ENCODE results near the gene TMEM171.

TMEM171 gene, protein sequence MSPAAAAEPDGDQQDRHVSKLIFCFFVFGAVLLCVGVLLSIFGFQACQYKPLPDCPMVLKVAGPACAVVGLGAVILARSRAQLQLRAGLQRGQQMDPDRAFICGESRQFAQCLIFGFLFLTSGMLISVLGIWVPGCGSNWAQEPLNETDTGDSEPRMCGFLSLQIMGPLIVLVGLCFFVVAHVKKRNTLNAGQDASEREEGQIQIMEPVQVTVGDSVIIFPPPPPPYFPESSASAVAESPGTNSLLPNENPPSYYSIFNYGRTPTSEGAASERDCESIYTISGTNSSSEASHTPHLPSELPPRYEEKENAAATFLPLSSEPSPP

DNA sequence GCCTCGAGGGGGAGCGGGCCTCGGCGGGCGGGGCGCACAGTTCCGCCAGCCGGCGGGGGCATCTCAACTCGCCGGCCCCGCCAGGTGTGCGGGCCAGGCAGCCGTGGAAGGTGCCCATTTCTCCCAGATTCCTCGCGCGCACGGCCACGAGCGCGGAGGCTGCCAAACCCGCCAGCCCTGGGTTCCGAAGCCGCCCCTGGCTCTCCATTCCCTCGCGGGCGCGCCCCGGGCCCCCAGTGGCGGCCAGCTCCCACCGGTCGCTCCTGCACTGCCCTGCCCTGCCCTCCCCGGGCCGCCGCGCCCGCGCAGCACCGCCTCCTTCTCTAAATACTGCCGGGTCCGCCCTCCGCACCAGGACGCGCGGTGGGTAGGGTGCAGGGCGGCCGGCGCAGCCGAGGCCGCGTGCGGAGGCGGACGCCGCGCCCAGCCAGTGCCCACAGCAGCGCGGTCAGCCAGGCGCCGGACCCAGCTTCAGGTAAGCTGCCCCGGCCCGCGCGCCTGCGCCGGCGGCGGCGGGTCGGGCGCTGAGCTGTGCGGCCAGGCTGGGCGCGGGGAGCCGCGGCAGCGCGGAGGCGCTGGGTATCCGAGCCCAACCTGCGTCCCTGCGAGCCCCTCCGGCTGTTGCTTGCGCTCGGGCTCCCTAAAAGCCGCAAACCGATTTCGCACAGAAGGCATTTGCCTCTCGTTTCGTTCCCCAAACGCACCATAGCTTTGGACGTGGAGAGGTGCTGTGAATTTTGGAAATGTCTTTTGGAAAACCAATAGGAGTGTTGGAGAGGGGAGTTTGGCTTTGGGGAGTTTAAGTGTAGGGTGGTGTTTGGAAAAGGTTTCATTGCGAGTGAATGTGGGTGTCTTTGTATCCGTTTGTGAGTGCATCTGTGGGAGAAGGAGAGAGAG is at the start of gene TMEM171:
Gene TMEM171 (plus strand): TSS at position 354 of the 897 bp plus-strand sequence. CDS start 2,799 bp downstream, outside the sequence.
- H3K36me3 ChIP-seq (ENCODE audit: control insufficient read depth, insufficient read depth, low read length), result no peaks in the 10 kb centered on the region
- peaks cover 2% of the 10 kb centered on the region for H3K4me1 ChIP-seq (ENCODE audit: control insufficient read depth, insufficient read depth, low read length)
- H3K27me3 ChIP-seq (ENCODE audit: control insufficient read depth, insufficient read depth, low read length), result peaks cover 59% of the 10 kb centered on the region
- no peaks in the 10 kb centered on the region for H3K9me3 ChIP-seq (ENCODE audit: control insufficient read depth, insufficient read depth, low read length)
- peak within 1 kb of the TSS; percentile 41 for H3K9ac ChIP-seq (ENCODE audit: low read depth, low read length)
- H3K4me3 ChIP-seq (ENCODE audit: low read depth, low read length), result peak within 1 kb of the TSS; percentile 71

DNA sequence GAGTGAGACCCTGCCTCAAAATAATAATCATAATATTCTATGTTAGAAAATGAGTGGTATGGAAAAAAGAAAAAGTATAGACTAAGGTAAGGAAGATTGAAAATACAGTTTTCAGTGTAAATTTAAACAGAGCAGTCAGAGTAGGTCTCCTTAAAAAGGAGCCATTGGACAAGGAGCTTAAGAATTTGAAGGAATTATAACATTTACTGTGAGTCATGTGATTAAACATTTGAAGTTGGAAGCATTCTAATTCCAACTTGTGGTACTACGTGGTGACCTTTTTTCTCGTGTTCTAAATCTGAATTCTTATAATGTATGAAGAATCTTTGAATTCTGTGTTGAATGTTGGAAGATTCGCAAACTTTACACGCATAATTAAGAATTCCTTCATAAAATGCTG is 39.3 kb upstream of the TMEM171 start:
- H3K9ac ChIP-seq (ENCODE audit: low read depth, low read length), result no peak overlapping the region
- H3K27me3 ChIP-seq (ENCODE audit: control insufficient read depth, insufficient read depth, low read length), result no peaks in the 10 kb centered on the region
- no peaks in the 10 kb centered on the region for H3K4me1 ChIP-seq (ENCODE audit: control insufficient read depth, insufficient read depth, low read length)
- no peaks in the 10 kb centered on the region for H3K9me3 ChIP-seq (ENCODE audit: control insufficient read depth, insufficient read depth, low read length)
- H3K4me3 ChIP-seq (ENCODE audit: low read depth, low read length), result no peak overlapping the region
- H3K36me3 ChIP-seq (ENCODE audit: control insufficient read depth, insufficient read depth, low read length), result no peaks in the 10 kb centered on the region

DNA sequence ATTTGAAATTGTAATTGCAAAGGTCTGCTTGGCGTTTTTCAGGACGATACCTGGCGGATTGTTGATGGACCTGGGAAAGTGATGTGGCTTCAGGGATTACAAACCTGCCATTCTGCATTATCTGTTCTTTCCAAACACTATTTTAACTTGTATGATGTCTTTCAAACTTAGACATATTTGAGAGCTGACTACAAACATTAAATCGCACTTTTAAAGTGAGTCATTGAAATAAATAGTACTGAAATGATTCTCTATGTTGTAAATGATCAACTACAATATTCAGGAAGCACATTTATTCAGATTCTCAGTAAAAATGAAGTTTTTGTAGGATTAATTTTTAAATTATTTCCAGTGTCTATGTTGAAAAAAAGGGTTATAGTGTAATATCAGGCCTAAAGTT is 32.3 kb upstream of the TMEM171 start:
- Histone ChIP-seq H3K9ac (ENCODE audit: low read depth, low read length) (no peak overlapping the region), H3K9me3 (ENCODE audit: control insufficient read depth, insufficient read depth, low read length) (no peaks in the 10 kb centered on the region), H3K4me3 (ENCODE audit: low read depth, low read length) (no peak overlapping the region), H3K27me3 (ENCODE audit: control insufficient read depth, insufficient read depth, low read length) (no peaks in the 10 kb centered on the region), H3K4me1 (ENCODE audit: control insufficient read depth, insufficient read depth, low read length) (no peaks in the 10 kb centered on the region), H3K36me3 (ENCODE audit: control insufficient read depth, insufficient read depth, low read length) (no peaks in the 10 kb centered on the region)

DNA sequence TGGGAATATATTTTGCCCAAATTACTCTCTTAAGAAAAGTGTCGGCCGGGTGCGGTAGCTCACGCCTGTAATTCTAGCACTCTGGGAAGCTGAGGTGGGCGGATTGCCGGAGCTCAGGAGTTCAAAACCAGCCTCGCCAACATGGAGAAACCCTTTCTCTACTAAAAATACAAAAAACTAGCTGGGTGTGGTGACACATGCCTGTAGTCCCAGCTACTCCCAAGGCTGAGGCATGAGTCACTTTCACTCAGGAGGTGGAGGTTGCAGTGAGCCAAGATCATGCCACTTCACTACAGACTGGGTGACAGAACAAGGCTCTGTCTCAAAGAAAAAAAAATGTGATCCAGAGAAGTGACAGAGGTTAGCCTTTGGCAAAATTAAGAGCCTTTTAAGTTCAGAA is 26.4 kb upstream of the TMEM171 start:
- H3K4me3 ChIP-seq (ENCODE audit: low read depth, low read length), result no peak overlapping the region
- H3K27me3 ChIP-seq (ENCODE audit: control insufficient read depth, insufficient read depth, low read length), result no peaks in the 10 kb centered on the region
- H3K36me3 ChIP-seq (ENCODE audit: control insufficient read depth, insufficient read depth, low read length), result no peaks in the 10 kb centered on the region
- H3K4me1 ChIP-seq (ENCODE audit: control insufficient read depth, insufficient read depth, low read length), result no peaks in the 10 kb centered on the region
- no peak overlapping the region for H3K9ac ChIP-seq (ENCODE audit: low read depth, low read length)
- no peaks in the 10 kb centered on the region for H3K9me3 ChIP-seq (ENCODE audit: control insufficient read depth, insufficient read depth, low read length)

DNA sequence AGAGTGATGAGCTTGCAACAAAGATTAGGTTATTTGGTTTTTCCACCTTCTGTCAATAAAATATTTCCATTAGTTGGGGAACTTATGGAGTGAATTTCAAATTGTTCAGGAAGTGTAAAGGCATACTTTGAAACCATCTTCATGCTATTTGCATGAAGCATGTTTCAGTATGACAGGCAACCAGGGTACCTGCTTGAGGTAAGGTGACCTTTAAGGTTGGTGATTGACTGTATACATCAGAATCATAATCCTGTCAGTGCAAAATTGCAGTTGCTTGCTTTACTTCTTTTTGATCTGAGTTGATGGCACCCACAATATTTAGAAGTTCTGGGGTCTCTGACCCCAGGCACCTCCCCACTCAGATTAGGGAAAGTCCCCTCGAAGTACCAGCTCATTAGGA is 26.0 kb upstream of the TMEM171 start:
- H3K4me1 ChIP-seq (ENCODE audit: control insufficient read depth, insufficient read depth, low read length), result no peaks in the 10 kb centered on the region

DNA sequence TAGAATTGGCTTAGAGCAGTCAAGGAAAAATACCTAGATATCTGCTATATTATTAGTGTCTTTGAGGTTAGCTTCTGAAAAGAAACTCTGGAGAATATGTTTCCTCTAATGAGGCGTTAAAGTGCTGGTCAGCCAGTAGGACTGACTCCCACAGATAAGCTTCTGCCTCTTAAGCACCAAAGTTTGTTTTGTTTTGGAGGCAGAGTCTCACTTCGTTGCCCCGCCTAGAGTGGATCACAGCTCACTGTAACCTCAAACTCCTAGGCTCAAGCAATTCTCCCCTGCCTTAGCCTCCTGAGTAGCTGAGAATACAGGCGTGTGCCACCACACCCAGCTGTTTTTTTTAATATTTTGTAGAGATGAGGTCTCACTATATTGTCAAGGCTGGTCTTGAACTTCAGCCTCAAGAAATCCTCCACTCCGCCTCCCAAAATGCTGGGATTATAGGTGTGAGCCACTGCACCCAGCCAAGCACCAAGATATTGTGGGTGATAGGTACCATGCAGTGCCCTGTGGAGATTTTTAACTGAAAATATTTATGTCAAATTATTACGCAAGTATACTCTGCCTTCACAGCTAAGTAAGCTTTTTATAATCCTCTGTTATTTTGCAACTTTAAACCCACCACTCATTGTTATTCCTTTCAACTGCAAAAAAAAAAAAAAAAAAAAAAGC is 24.7 kb upstream of the TMEM171 start:
- Histone ChIP-seq H3K27me3 (ENCODE audit: control insufficient read depth, insufficient read depth, low read length) (no peaks in the 10 kb centered on the region), H3K36me3 (ENCODE audit: control insufficient read depth, insufficient read depth, low read length) (no peaks in the 10 kb centered on the region), H3K4me1 (ENCODE audit: control insufficient read depth, insufficient read depth, low read length) (no peaks in the 10 kb centered on the region), H3K9ac (ENCODE audit: low read depth, low read length) (no peak overlapping the region), H3K4me3 (ENCODE audit: low read depth, low read length) (no peak overlapping the region), H3K9me3 (ENCODE audit: control insufficient read depth, insufficient read depth, low read length) (no peaks in the 10 kb centered on the region)

More for the DNA sequence above, 26.0 kb upstream of the TMEM171 start:
- no peak overlapping the region for H3K4me3 ChIP-seq (ENCODE audit: low read depth, low read length)
- H3K9me3 ChIP-seq (ENCODE audit: control insufficient read depth, insufficient read depth, low read length), result no peaks in the 10 kb centered on the region
- no peaks in the 10 kb centered on the region for H3K27me3 ChIP-seq (ENCODE audit: control insufficient read depth, insufficient read depth, low read length)
- no peak overlapping the region for H3K9ac ChIP-seq (ENCODE audit: low read depth, low read length)
- no peaks in the 10 kb centered on the region for H3K36me3 ChIP-seq (ENCODE audit: control insufficient read depth, insufficient read depth, low read length)

DNA sequence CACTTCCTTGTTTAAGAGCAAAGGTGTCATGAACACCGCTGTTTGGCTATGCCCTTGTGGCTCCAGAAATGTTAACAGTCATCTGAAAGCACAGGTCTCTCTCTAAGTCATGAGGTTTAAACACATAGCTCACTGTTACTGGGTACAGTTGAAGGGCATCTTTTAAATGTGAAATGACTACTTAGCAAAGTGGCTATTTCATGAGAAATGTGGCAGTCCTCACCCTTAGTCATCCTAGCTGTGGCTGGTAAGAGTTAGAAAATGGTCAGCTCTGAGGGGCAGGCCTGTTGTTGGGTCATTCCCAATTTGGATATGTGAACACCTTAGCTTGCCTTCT is 24.2 kb upstream of the TMEM171 start:
- Histone ChIP-seq H3K4me1 (ENCODE audit: control insufficient read depth, insufficient read depth, low read length) (no peaks in the 10 kb centered on the region), H3K27me3 (ENCODE audit: control insufficient read depth, insufficient read depth, low read length) (no peaks in the 10 kb centered on the region), H3K9me3 (ENCODE audit: control insufficient read depth, insufficient read depth, low read length) (no peaks in the 10 kb centered on the region), H3K36me3 (ENCODE audit: control insufficient read depth, insufficient read depth, low read length) (no peaks in the 10 kb centered on the region), H3K9ac (ENCODE audit: low read depth, low read length) (no peak overlapping the region), H3K4me3 (ENCODE audit: low read depth, low read length) (no peak overlapping the region)

DNA sequence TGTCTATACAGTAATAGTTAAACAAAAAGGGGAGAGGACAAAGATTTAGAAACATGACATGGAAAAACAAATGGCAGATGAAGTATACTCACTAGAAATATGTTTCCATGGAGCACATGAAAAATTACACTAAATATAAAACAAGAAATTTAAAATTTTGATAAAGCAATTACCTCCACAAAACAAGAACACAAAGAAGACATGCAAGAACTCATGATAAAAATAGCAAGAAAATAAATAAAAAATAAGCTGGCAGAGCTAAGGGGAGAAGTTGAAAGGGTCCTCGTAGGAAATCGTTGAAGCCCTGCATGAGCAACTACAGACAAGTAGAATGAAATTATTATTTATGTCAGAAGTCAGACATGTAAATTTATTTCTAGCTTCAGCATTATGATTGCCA is 22.6 kb upstream of the TMEM171 start:
- Histone ChIP-seq H3K9me3 (ENCODE audit: control insufficient read depth, insufficient read depth, low read length) (no peaks in the 10 kb centered on the region), H3K4me1 (ENCODE audit: control insufficient read depth, insufficient read depth, low read length) (no peaks in the 10 kb centered on the region), H3K27me3 (ENCODE audit: control insufficient read depth, insufficient read depth, low read length) (no peaks in the 10 kb centered on the region)

DNA sequence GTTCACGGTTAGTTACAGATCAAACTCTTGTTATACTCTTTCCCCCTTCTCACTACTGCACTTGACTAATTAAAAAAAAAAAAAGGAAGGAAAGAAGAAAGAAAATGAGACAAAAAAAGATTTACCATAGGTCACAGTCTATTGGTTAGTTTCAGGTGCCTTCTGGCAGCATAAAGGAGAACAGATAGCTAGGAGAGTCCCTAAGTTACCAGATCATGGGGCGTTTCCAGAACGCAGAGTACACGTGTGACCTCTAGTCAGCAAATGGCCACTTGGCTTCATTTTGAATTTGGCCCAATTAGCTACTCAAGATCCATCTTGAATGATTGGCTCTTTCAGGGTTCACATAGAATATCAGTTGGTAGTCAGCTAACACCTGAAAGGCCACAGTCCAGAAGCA is 20.3 kb upstream of the TMEM171 start:
- H3K4me1 ChIP-seq (ENCODE audit: control insufficient read depth, insufficient read depth, low read length), result no peaks in the 10 kb centered on the region
- no peak overlapping the region for H3K4me3 ChIP-seq (ENCODE audit: low read depth, low read length)
- H3K36me3 ChIP-seq (ENCODE audit: control insufficient read depth, insufficient read depth, low read length), result no peaks in the 10 kb centered on the region
- no peaks in the 10 kb centered on the region for H3K9me3 ChIP-seq (ENCODE audit: control insufficient read depth, insufficient read depth, low read length)
- H3K27me3 ChIP-seq (ENCODE audit: control insufficient read depth, insufficient read depth, low read length), result no peaks in the 10 kb centered on the region
- H3K9ac ChIP-seq (ENCODE audit: low read depth, low read length), result no peak overlapping the region

More for the DNA sequence above, 22.6 kb upstream of the TMEM171 start:
- no peak overlapping the region for H3K9ac ChIP-seq (ENCODE audit: low read depth, low read length)
- no peaks in the 10 kb centered on the region for H3K36me3 ChIP-seq (ENCODE audit: control insufficient read depth, insufficient read depth, low read length)
- H3K4me3 ChIP-seq (ENCODE audit: low read depth, low read length), result no peak overlapping the region

DNA sequence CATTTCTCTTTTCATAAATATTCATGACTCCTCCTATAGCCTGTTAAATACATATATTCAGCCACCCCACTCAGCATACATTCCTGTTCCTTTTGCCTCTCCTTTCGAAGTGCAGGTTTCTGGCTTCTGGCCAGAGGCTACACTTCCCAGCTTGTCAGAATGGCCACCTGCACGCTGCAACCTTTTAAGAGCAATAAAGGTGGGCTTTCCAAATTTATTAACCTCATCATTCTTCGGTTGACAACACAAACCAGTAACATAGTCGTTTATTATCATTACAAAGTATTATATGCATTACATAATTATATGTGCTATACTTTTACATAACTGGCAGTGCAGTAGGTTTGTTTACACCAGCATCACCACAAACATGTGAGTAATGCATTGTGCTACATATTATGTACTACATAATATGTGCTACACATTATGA is 16.5 kb upstream of the TMEM171 start:
- H3K4me1 ChIP-seq (ENCODE audit: control insufficient read depth, insufficient read depth, low read length), result no peaks in the 10 kb centered on the region
- no peaks in the 10 kb centered on the region for H3K27me3 ChIP-seq (ENCODE audit: control insufficient read depth, insufficient read depth, low read length)
- H3K9me3 ChIP-seq (ENCODE audit: control insufficient read depth, insufficient read depth, low read length), result peaks cover 2% of the 10 kb centered on the region
- H3K9ac ChIP-seq (ENCODE audit: low read depth, low read length), result no peak overlapping the region
- no peak overlapping the region for H3K4me3 ChIP-seq (ENCODE audit: low read depth, low read length)
- H3K36me3 ChIP-seq (ENCODE audit: control insufficient read depth, insufficient read depth, low read length), result no peaks in the 10 kb centered on the region

DNA sequence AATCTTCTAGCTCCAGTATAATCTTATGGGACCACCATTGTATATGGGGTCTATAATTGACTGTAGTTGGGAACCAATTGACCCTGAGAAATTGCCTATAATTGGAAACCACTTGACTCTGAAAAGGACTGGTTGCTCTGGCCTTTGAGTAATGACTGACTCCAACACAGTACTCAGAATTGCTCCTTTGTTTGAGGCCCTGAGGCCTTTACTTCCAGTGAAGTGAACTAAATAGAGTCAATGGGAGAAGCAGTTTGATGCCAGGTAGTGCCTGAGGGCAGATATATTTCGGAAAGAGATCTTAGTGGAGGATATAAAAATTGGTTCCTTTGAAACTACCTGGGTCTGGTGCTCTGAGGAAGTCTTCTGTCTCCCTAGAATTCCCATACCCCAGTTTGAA is 16.0 kb upstream of the TMEM171 start:
- Histone ChIP-seq H3K4me3 (ENCODE audit: low read depth, low read length) (no peak overlapping the region), H3K9me3 (ENCODE audit: control insufficient read depth, insufficient read depth, low read length) (peaks cover 2% of the 10 kb centered on the region), H3K27me3 (ENCODE audit: control insufficient read depth, insufficient read depth, low read length) (no peaks in the 10 kb centered on the region), H3K9ac (ENCODE audit: low read depth, low read length) (no peak overlapping the region), H3K4me1 (ENCODE audit: control insufficient read depth, insufficient read depth, low read length) (no peaks in the 10 kb centered on the region), H3K36me3 (ENCODE audit: control insufficient read depth, insufficient read depth, low read length) (no peaks in the 10 kb centered on the region)

All from iPS-15b (cell line).